Fibroblast of skin of right quadriceps (primary cell): ENCODE measurements around the gene DENND11.

Source experiments
- DNase-seq: peaks from one replicate; pipeline ENCODE4 v3.0.0-alpha.2; 2013

The DENND11 gene

GRCh38 chr7:141702047-141702567 is at the start of gene DENND11:
TSS of gene DENND11 (minus strand) at chr7:141702166. CDS start at chr7:141702153, 13 bp downstream.
- DNase-seq, result peak; percentile 29

GRCh38 chr7:141748396-141748795 is 46.4 kb upstream of the DENND11 start:
- DNase-seq, result no peak

GRCh38 chr7:141744131-141744530 is 42.2 kb upstream of the DENND11 start:
- no peak for DNase-seq

GRCh38 chr7:141742229-141742628 is 40.3 kb upstream of the DENND11 start:
- DNase-seq, result no peak

- DNase-seq, result no peak
Observed at GRCh38 chr7:141739250-141739649, 37.3 kb upstream of the DENND11 start.

GRCh38 chr7:141738592-141739013 is 36.6 kb upstream of the DENND11 start:
- no peak for DNase-seq

- DNase-seq, result peak; percentile 96
Observed at GRCh38 chr7:141737836-141738591, 36.0 kb upstream of the DENND11 start, which contains the start of gene SSBP1. TSS of gene SSBP1 (plus strand) at chr7:141738358. CDS start at chr7:141739167, 809 bp downstream.

- no peak for DNase-seq
Observed at GRCh38 chr7:141737118-141737835, 35.3 kb upstream of the DENND11 start.

GRCh38 chr7:141731476-141732149 is 29.6 kb upstream of the DENND11 start:
- no peak for DNase-seq

- DNase-seq, result no peak
Observed at GRCh38 chr7:141729020-141729419, 27.1 kb upstream of the DENND11 start.

GRCh38 chr7:141722529-141722928 is 20.6 kb upstream of the DENND11 start:
- DNase-seq, result no peak

- no peak for DNase-seq
Observed at GRCh38 chr7:141717450-141717849, 15.5 kb upstream of the DENND11 start.

- DNase-seq, result no peak
Observed at GRCh38 chr7:141715794-141716689, 14.1 kb upstream of the DENND11 start.

- DNase-seq, result no peak
Observed at GRCh38 chr7:141715018-141715417, 13.1 kb upstream of the DENND11 start.

- no peak for DNase-seq
Observed at GRCh38 chr7:141714571-141714970, 12.6 kb upstream of the DENND11 start.

GRCh38 chr7:141713890-141714289 is 11.9 kb upstream of the DENND11 start:
- no peak for DNase-seq

GRCh38 chr7:141712603-141713255 is 10.8 kb upstream of the DENND11 start:
- DNase-seq, result no peak

- DNase-seq, result no peak
Observed at GRCh38 chr7:141710301-141710700, 8.3 kb upstream of the DENND11 start.

- no peak for DNase-seq
Observed at GRCh38 chr7:141709749-141710148, 7.8 kb upstream of the DENND11 start.

- no peak for DNase-seq
Observed at GRCh38 chr7:141709318-141709717, 7.4 kb upstream of the DENND11 start.

- no peak for DNase-seq
Observed at GRCh38 chr7:141708351-141708750, 6.4 kb upstream of the DENND11 start, which contains the start of gene WEE2. TSS of gene WEE2 (plus strand) at chr7:141708353. CDS start at chr7:141708759, 406 bp downstream.
